NCI-H460 (cell line): ENCODE measurements around the gene CARD10. TPM values are rescaled to one million over a fixed set of nuclear protein-coding genes. Genes with fewer than 3 reads are reported as not detected.
"Not testable (repeated sequence)": the region's sequence is repeated elsewhere in the genome, so short reads cannot be mapped to it uniquely, and the experiment has no call there.

Experiments
- DNase-seq: peaks from one replicate; pipeline ENCODE4 v3.0.0-alpha.2; 2016; ENCODE audit warnings: low read depth; ENCODE audit errors: extremely low read depth
- total RNA-seq: library from RNA; depleted of rRNA; stranded (reverse); fragments of >200 nt; shearing (Covaris generic); gene quantifications from 2 replicates; pipeline ENCODE4 v1.2.3, GENCODE V29; 2014

CARD10 gene
- total RNA-seq, 1 experiment from 2014 or later: 4.7 TPM

DNA sequence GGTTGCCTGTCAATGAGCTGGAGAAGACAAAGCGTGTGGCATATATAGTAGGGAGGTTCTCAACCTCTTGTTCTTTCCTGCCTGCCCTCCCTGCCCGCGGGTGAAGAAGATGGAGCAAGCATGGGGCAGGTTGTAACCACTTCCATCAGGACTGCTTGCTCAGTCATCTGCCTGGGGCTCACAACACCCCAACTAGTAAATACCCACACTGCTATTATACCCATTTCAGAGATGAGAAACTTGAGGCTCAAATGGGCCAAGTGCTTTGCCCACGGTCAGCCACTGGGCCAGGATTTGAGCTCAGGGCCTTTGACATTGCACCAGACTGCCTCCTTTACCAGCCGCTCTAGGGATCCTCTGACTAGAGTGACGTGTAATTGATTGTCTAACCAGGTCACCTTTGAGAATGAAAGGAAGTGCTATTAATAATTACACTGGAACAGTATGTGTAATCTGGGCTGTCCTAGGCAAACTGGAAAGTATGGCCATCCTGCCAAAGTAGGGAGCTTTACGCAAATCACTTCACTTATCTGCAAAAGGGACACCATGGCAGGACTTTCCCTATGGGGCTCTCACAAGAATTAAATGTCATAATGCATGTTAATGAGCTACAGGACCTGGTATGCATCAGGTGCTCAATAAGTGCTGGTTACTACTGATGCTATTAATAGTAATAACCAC, 38.2 kb upstream of the CARD10 start:
- DNase-seq: no peak

- DNase-seq: no peak
These were observed 37.5 kb upstream of the CARD10 start for GRCh38 chr22:37556710-37557109.

GRCh38 chr22:37555029-37555428, 35.8 kb upstream of the CARD10 start:
- DNase-seq: no peak

DNA sequence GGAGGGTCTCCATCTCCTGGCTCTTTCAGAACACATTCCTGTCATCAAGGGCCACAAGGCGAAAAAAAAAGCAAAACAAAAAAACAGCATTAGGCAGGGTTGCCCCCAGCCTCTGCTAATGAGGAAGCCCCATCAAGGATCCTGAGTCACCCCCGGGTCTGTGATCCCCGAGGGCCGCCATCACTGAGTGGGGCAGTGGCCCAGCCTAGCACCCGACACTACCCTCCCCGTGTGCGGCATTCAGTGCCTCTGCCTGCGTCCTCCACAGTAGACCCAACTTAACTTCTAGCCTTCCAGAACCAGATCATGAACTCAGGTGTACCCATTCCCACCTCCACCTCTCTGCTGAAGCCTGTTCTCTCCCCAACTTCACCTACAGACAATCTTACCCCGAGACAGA, 34.5 kb upstream of the CARD10 start:
- no peak for DNase-seq

GRCh38 chr22:37552524-37553163, 33.4 kb upstream of the CARD10 start:
- no peak for DNase-seq

- DNase-seq: no peak
These were observed 32.8 kb upstream of the CARD10 start for GRCh38 chr22:37551981-37552380.

GRCh38 chr22:37550921-37551320, 31.7 kb upstream of the CARD10 start:
- DNase-seq: not testable (repeated sequence)

GRCh38 chr22:37549704-37550059, 30.5 kb upstream of the CARD10 start:
- no peak for DNase-seq

DNA sequence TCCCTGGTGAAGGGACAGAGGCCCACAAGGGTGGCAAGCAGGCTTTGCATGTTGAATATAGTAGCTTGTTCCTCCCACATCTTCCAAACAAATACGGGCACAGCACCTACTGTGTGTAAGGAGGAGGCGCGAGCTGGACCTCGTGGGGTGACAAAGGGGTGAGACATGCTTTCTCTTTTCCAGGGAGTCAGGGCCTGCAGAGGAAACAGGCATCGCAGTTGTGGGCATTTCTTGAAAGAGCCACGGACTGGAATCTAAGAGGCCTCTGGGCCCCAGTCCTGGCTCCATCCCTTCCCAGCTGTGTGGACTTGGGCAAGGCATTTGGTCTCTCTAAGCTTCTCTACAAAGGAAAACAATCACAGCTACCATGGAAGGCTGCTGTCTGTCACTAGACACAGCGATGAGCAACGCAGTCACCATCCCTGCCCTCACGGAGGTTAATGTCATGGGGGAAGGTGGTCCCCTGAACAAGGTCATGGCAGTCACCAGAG, 28.1 kb upstream of the CARD10 start:
- no peak for DNase-seq

DNA sequence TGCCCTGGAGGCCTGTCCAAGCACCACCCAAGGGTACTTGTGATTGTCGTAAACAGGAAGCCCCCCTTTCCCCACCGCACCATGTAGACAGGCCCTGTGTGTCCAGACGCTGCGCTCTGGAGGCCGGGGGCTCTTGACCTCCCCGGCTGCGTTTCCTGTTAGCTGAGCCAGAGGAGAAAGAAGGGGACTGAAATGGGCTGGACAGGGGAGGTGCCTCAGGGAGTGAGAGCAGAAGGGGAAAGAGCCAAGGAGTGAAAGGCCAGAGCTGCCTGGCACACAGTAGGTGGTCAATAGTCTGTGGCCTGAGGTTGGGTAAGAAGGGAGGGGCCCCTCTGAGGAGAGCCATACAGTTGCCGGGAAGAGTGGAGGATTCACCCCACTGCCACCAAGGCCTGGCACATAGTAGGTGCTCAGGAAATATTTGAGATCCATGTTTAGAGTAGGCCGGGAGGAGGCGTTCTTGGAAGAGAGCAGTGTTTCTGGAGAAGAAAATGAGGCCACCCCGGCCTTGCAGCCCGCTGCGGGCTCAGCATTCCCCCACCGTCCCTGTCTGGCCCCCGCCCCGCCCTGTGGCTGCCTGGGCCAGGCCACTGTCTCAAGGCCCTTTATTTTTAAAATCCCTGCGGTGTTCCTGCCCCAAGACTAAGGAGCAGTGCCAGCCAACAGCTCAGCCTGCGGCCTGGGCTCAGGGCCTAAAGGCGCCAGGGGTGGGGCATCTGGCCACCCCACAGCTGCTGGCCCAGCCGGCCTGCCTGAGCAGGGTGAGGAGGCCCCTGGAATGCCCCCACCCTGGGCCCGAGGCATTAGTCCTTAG, 27.4 kb upstream of the CARD10 start:
- DNase-seq: no peak

GRCh38 chr22:37545703-37546436, 26.7 kb upstream of the CARD10 start:
- DNase-seq: peak; percentile 57

DNA sequence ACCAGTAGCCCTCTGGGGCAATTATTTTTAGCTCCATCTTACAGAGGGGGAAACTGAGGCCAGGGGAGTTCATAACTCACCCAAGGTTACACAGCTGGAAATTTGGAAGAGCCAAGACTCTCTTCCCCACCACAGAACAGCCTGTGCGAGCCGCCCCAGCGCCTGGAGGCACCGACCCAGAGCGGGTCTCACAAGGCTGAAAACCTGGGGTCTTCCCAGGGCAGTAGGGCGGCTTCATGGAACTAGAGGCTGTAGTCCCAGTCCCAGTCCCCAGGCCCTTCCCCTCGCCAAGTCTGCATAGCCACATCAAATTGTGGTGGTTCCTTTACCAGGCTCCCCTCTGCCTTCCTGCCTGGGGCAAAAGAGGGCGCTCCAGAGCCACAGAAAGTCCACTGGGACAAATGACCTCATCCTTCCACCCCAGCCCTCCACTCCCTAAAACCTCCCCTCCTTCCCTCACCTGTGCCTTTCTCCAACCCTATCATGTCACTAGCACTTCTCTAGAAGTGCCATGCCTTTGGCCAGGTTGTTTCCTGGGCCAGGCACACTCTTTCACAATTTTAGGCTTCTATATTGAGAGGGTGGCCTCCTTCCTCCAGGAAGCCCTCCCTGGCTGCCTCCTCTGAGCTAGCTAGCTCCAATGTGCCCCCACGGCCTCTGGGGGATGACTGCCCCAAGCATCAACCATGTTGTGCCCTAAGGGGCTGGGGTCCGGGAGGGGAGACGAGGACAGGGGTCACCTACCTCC, 25.9 kb upstream of the CARD10 start:
- DNase-seq: peak; percentile 55

DNA sequence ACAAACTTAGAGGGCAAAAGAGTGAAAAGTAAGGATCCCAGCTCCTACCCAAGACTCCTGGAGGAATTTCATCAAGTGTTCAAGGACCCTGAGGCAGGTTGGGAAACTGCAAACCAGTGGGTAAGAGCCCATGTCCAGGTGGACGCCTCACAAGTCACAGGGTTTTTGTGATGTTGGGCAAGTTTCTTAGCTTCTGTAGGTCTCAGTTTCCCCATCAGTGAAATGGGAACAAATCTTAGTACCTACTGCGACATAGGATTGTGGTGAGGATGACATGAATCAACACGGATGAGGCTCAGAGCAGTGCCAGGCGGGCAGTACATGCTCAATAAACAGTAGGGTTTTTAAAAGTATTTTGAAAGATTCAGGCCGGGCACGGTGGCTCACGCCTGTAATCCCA, 23.7 kb upstream of the CARD10 start:
- no peak for DNase-seq

DNA sequence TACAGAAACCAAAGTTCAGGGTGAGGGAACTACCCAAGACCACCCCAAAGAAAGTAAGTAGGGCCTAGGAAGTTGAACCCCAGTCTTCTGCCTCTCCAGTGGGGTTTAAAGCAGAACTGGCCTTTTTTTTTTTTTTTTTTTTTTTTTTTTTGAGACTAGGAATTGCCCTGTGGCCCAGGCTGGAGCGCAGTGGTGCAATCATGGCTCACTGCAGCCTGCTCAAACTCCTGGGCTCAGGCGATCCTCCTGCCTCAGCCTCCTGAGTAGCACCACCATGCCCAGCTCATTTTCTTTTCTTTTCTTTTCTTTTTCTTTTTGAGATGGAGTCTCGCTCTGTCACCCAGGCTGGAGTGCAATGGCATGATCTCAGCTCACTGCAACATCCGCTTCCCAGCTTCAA, 23.2 kb upstream of the CARD10 start:
- not testable (repeated sequence) for DNase-seq

- DNase-seq: not testable (repeated sequence)
These were observed 20.6 kb upstream of the CARD10 start for GRCh38 chr22:37539790-37540189.

GRCh38 chr22:37538590-37539357, 19.6 kb upstream of the CARD10 start:
- DNase-seq: peak; percentile 85

- no peak for DNase-seq
These were observed 15.9 kb upstream of the CARD10 start for GRCh38 chr22:37535159-37535558.

GRCh38 chr22:37534445-37534844, 15.2 kb upstream of the CARD10 start:
- DNase-seq: no peak

- DNase-seq: peak; percentile 33
These were observed 14.8 kb upstream of the CARD10 start for GRCh38 chr22:37533995-37534394.
